VCaP (cell line): ENCODE measurements around the gene MRPL9.

Experiments
- H3K27ac ChIP-seq: fragments of 450-650 bp; 2 replicates; pipeline ENCODE4 v1.5.1; 2017
- TF ChIP-seq, protein P1 (sequence below): fragments of 450-650 bp; conservative IDR thresholded peaks from 2 replicates; pipeline ENCODE4 v1.5.1; 2017; ENCODE audit warnings: mild to moderate bottlenecking, moderate library complexity

MRPL9 gene

GRCh38 chr1:151728151-151729054 lies 34.9 kb downstream of the MRPL9 start:
- TF ChIP-seq, protein P1, sequence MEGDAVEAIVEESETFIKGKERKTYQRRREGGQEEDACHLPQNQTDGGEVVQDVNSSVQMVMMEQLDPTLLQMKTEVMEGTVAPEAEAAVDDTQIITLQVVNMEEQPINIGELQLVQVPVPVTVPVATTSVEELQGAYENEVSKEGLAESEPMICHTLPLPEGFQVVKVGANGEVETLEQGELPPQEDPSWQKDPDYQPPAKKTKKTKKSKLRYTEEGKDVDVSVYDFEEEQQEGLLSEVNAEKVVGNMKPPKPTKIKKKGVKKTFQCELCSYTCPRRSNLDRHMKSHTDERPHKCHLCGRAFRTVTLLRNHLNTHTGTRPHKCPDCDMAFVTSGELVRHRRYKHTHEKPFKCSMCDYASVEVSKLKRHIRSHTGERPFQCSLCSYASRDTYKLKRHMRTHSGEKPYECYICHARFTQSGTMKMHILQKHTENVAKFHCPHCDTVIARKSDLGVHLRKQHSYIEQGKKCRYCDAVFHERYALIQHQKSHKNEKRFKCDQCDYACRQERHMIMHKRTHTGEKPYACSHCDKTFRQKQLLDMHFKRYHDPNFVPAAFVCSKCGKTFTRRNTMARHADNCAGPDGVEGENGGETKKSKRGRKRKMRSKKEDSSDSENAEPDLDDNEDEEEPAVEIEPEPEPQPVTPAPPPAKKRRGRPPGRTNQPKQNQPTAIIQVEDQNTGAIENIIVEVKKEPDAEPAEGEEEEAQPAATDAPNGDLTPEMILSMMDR, result no peak
- no peak overlapping the region for H3K27ac ChIP-seq

- H3K27ac ChIP-seq, result peak overlapping the region; percentile 18; the same call in 1 of the 2 replicates
- TF ChIP-seq, protein P1, result no peak
Measured at GRCh38 chr1:151723726-151724370, 39.4 kb downstream of the MRPL9 start.

DNA sequence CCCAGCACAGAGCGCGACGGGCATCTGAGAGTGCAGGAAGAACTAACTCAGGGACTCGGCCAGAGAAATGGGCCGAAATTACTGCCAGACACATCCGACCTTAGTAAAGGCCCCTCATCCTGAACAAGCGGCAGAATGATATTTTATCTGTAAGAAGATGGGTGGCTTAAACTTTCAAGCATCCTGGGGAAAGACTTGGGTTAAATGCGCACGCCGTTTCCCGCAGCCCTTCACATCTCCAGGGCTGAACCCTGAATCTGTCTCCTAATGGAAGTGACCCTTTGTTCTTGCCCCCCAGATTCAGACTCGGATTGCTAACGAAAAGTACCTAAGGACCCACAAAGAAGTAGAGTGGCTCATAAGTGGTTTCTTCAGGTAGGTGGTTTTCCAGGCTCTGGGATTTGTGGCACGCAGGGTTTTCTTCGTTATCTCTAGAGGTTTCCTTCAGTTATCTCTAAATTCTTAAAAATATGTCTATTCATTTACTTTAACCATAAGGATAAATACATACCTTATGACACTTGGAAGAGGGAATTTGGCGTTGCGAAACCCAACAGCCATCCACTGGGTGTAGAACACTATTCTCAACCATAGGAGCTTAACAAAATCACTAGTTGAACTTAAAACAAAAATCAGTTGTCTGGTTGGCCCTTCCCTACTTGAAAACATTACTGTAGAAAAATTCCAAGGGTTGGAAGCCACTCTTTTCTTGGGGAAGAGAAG lies 41.3 kb downstream of the MRPL9 start:
- TF ChIP-seq, protein P1, result no peak
- H3K27ac ChIP-seq, result no peak overlapping the region

DNA sequence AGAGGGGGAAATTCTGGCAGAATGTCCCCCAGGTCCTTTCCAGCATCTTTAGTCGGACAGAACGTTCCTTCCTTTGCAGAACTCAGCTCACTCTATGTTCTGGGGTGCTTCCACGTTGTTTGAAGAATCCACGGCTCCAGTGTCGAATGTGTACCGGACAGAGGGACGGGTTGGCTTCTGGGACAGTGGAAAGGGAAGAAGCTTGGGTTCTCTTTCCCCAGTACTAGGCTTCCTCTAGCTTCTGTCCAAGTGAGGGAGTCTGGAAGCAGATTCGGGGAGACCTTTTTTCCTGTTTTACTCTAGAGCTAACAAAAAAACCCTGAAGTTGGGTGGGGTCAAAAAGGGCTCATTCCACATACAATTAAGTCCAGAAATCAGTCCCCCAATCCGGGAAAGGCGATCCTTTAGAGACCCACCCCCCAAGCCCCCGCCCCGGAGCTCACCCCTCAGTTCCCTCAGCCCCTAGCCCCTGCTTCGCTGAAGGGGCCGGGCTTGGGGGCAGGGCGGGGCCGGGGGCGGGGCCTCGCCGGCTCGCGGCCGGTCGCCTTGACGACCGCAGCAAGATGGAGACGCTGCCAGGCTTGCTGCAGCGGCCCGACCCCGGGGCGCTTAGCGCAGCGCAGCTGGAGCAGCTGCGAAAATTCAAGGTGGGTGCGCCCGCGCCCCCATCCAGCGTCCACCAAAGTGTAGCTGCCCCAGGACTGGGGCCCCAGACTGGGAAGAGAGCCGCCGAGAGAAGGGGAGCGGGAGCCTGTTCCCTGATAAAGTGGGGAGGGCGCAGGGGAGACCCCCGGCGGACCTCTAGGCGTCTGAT lies 42.1 kb downstream of the MRPL9 start, which contains the start of gene RIIAD1:
Gene RIIAD1, plus strand, starts transcription at position 549 of the 814 bp plus-strand sequence. Its CDS starts 15 bp downstream, at position 564.
- no peak within 1 kb of the TSS for H3K27ac ChIP-seq
- TF ChIP-seq, protein P1, result no peak

DNA sequence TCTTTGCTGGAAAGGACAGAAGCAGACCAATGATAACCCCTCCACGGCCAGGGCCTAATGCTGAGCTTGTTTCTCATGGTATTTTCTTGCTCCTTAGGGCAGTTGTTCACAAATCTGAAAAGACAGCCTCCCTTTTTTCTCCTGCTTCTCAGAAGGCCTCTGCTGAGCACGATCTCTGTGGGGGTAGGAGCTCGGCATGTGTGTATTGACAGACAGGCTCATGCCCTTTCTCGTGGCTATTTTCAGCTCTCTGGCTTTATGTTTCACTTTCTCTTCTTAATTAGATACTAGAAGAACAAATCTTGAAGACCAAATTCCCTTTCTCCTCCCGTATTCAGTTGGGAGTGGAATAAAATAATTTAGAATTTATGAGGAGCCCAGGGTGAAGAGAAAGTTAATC lies 42.7 kb downstream of the MRPL9 start:
- TF ChIP-seq, protein P1, result no peak
- H3K27ac ChIP-seq, result no peak overlapping the region

DNA sequence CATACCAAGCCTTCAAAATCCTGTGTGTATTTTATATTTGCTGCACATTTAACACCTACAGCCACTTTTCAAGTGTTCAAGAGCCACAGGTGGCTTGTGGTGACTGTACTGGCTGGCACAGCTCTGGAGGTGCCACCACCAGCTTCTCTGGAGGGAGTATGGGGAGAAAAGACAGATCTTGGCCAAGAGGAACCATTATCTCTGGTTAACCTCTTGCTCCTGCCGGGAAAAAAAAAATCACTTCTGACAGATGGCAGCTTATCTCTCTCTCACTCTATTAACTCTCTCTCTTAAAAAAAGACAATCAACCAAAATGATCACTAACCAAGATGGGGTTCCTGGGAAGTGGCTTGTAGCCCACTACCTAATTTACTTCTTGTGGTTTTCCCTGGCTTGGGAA lies 43.2 kb downstream of the MRPL9 start:
- TF ChIP-seq, protein P1, result no peak
- no peak overlapping the region for H3K27ac ChIP-seq
